Upper lobe of left lung (tissue), 6 donors: Measurements from ENCODE around the gene STAC. TPM values are rescaled to one million over a fixed set of nuclear protein-coding genes. Genes with fewer than 3 reads are reported as not detected.

Source experiments
- ATAC-seq, 2 donors: fragments of 200-7000 bp; cut with Tn5 transposase; one replicate each; pipeline ENCODE4 v1.9.1; 2022; ENCODE audit warnings: mild to moderate bottlenecking in 2 of 2, moderate library complexity in 2 of 2; ENCODE audit not compliant: low FRiP score in 2 of 2
- DNase-seq, 2 donors: peaks; one replicate each; pipeline ENCODE4 v3.0.0-alpha.2; 2019 to 2020
- H3K27ac ChIP-seq, 4 donors: fragments of 200-600 bp; sonication (generic); one replicate each; pipeline ENCODE4 v1.5.1; 2016 to 2019
- H3K27me3 ChIP-seq, 4 donors: fragments of 200-600 bp; sonication (generic); one replicate each; pipeline ENCODE4 v1.5.1; 2017 to 2019
- H3K36me3 ChIP-seq, 4 donors: fragments of 200-600 bp; sonication (generic); one replicate each; pipeline ENCODE4 v1.5.1; 2016 to 2019
- H3K4me1 ChIP-seq, 4 donors: fragments of 200-600 bp; sonication (generic); one replicate each; pipeline ENCODE4 v1.5.1; 2018 to 2019
- H3K4me3 ChIP-seq, 4 donors: fragments of 200-600 bp; sonication (generic); one replicate each; pipeline ENCODE4 v1.5.1; 2017 to 2019; ENCODE audit warnings: mild to moderate bottlenecking in 2 of 4, moderate library complexity in 1 of 4
- H3K9me3 ChIP-seq, 4 donors: fragments of 200-600 bp; sonication (generic); one replicate each; pipeline ENCODE4 v1.5.1; 2018 to 2019
- EP300 ChIP-seq, 4 donors: sonication (generic); formaldehyde crosslinking; IDR thresholded peaks; one replicate each; pipeline ENCODE4 v1.5.1; 2017; ENCODE audit warnings: antibody characterized with exemption in 4 of 4, control low read depth in 2 of 4
- POLR2A ChIP-seq, 4 donors: fragments of 450-650 bp; IDR thresholded peaks; one replicate each; pipeline ENCODE4 v1.5.1; 2016 to 2017; ENCODE audit warnings: antibody characterized with exemption in 4 of 4, mild to moderate bottlenecking in 2 of 4
- POLR2AphosphoS5 ChIP-seq, 2 donors: sonication (generic); formaldehyde crosslinking; IDR thresholded peaks; one replicate each; pipeline ENCODE4 v1.5.1; 2017; ENCODE audit warnings: antibody characterized with exemption in 2 of 2
- WGBS, 2 donors: methylation state at CpG; one replicate each; pipeline ENCODE4 v1.1.5; 2017 to 2018; 5-methylcytosine and 5-hydroxymethylcytosine counted together
- total RNA-seq, 6 donors: library from RNA; depleted of rRNA in 4 of 6; stranded (reverse); fragments of >200 nt in 4 of 6; gene quantifications; one replicate each; pipeline versions ENCODE4 v1.1.0 to v1.2.1, GENCODE V29; 2016 to 2021
- TF ChIP-seq, protein P1 (sequence below), 6 experiments: fragments of 450-650 bp in 4 of 6; fragments of 200-600 bp in 2 of 6; sonication (generic) in 2 of 6; IDR thresholded peaks; one replicate each; pipeline ENCODE4 v1.5.1; 2016 to 2019; ENCODE audit warnings: antibody characterized with exemption in 6 of 6
- donor health status: DM: no; HTN: no; CAD: no; lungs with moderate emphysema.
- donor health status: DM: no; HTN: yes; CAD: no; lungs with severe emphysema.

Gene STAC
- total RNA-seq, 6 donors from 2014 or later, result 11.5 to 31.2 (median 23.5) TPM

DNA sequence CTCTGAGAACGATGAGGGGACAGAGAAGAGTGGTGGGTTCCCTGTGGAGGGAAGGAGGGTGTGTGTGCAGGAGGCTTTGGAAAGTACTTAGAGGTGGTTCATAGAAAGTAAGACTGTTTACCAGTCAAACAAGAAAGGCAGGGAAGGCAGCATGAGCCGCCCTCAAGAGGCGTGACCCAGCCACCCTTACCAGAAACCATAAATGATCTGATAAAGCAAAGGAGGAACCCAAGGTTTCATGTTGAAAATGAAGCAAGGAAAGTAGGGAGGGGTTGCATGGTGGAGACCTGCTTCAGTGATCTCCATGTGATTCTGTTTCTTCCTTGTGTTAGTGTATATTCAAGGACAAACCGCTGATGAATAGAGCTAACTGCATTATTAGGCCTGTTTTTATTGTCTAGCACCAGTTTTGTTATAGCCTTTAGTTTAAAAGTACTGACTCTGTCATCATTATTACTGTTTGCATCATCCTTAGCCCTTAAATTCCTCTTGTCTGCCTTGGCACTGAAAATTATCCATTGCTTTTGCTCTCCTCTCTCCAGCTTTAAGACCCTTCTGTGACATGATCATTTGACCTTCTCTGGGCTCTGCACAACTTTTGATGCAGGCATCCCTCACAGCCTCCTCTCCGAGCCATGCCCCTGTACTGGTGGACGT is 96.1 kb downstream of the STAC start:
- Histone ChIP-seq H3K9me3 (no peaks in the 10 kb centered on the region), H3K4me3 (no peak overlapping the region), H3K36me3 (no peaks in the 10 kb centered on the region), H3K27ac (no peak overlapping the region), H3K27me3 (no peaks in the 10 kb centered on the region), H3K4me1 (no peaks in the 10 kb centered on the region)
- WGBS, 2 donors, result 60 to 61% methylated on average over 5 to 6 of the region's 6 CpGs
- DNase-seq (no peak), ATAC-seq (peak; percentile 28 to 53)
- TF ChIP-seq EP300 (IDR thresholded peaks at IDR 0.05), result no peak
- no peak for TF ChIP-seq POLR2A (IDR thresholded peaks at IDR 0.05)
- no peak for TF ChIP-seq POLR2AphosphoS5 (IDR thresholded peaks at IDR 0.05)

DNA sequence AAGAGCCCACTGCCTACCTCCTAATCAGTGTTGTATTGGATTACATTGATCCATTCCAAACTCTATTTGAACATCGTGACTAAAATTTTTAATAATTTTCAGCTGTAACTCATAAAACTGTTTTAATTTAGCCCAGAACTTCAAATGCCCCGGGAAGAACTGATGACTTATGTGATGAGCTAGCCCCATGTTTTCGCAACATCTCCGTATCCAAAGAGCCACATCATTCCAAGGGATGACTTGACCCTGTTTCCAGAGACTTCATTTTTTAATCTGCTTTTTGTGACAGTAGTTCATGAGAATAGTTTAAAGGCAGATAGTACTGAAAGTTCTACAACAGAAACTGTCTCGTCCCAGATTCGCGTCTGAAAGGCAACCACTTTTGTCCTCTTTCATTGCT is 97.4 kb downstream of the STAC start:
- TF ChIP-seq, protein P1, sequence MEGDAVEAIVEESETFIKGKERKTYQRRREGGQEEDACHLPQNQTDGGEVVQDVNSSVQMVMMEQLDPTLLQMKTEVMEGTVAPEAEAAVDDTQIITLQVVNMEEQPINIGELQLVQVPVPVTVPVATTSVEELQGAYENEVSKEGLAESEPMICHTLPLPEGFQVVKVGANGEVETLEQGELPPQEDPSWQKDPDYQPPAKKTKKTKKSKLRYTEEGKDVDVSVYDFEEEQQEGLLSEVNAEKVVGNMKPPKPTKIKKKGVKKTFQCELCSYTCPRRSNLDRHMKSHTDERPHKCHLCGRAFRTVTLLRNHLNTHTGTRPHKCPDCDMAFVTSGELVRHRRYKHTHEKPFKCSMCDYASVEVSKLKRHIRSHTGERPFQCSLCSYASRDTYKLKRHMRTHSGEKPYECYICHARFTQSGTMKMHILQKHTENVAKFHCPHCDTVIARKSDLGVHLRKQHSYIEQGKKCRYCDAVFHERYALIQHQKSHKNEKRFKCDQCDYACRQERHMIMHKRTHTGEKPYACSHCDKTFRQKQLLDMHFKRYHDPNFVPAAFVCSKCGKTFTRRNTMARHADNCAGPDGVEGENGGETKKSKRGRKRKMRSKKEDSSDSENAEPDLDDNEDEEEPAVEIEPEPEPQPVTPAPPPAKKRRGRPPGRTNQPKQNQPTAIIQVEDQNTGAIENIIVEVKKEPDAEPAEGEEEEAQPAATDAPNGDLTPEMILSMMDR (IDR thresholded peaks at IDR 0.05), result no peak
- TF ChIP-seq EP300 (IDR thresholded peaks at IDR 0.05) (no peak), POLR2A (IDR thresholded peaks at IDR 0.05) (no peak), POLR2AphosphoS5 (IDR thresholded peaks at IDR 0.05) (no peak)
- Histone ChIP-seq H3K9me3 (no peaks in the 10 kb centered on the region), H3K27me3 (no peaks in the 10 kb centered on the region), H3K4me1 (no peaks in the 10 kb centered on the region), H3K4me3 (no peak overlapping the region), H3K27ac (no peak overlapping the region), H3K36me3 (no peaks in the 10 kb centered on the region)
- no peak for DNase-seq
- 82 to 85% methylated on average over 7 of the region's 7 CpGs for WGBS, 2 donors
- ATAC-seq, result peak in 1 of 2 donors; percentile 79

DNA sequence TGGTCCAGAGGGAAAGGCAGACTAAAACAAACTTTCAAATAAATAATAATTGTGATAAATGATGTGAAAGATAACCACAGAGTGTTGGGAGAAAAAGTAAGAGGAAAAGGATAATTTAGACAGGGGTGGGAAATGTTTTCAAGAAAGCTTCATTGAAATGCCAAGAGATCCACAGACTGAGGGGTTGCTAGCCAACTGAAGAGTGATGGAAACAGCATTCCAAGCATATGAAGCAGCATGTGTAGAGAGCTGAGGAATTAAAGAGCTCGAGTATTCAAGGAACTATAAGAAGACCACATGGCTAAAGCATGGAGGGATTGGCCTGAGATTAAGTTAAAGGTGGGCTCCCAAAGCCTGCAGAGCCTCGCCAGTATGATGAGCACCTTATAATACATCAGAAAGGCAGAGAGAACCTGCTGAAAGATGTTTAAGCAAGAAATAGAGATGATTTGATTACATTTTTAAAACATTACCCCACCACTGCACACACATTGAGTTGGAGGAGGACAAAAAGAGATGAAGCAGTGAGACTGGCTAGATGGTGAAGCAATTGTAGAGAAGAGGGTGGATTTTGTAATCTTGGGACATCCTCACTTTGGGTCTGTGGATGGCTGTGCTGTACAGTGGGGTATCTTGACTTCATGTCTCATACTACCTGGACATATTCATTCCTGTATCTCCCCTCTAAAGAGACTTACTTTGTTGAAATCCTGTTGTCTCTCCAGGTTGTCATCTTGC is 100.8 kb downstream of the STAC start:
- H3K9me3 ChIP-seq, result no peaks in the 10 kb centered on the region
- DNase-seq (no peak), ATAC-seq (peak in 1 of 2 donors; percentile 67)
- no peaks in the 10 kb centered on the region for H3K36me3 ChIP-seq
- TF ChIP-seq POLR2AphosphoS5 (IDR thresholded peaks at IDR 0.05) (no peak), POLR2A (IDR thresholded peaks at IDR 0.05) (no peak), EP300 (IDR thresholded peaks at IDR 0.05) (no peak)
- TF ChIP-seq, protein P1 (IDR thresholded peaks at IDR 0.05), result no peak
- no peaks in the 10 kb centered on the region for H3K27me3 ChIP-seq
- no peak overlapping the region for H3K4me3 ChIP-seq
- no peak overlapping the region for H3K27ac ChIP-seq
- H3K4me1 ChIP-seq, result no peaks in the 10 kb centered on the region
- WGBS, 2 donors, result 49 to 63% methylated on average over 2 of the region's 2 CpGs

DNA sequence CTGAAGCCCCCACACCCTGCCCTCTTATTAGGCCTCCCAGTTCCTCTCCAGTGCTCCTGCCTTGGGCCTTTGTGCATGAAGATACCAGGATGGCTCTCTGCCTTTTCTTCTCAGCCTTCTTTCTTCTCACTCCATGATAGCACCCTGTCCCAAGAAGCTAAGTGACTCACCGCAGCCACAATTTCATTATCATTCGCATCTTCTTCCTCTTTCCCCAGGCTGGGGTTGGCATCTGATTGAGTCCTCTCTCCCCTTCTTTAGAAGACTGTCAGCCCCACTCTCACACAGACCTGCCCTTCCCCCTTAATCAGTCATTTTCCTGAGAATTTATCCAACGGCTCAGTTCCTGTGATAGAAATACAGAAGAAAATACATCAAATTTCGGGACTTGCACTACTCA is 102.0 kb downstream of the STAC start:
- DNase-seq (no peak), ATAC-seq (no peak)
- Histone ChIP-seq H3K36me3 (no peaks in the 10 kb centered on the region), H3K4me3 (no peak overlapping the region), H3K9me3 (no peaks in the 10 kb centered on the region), H3K4me1 (no peaks in the 10 kb centered on the region), H3K27ac (no peak overlapping the region), H3K27me3 (no peaks in the 10 kb centered on the region)
- 87 to 89% methylated on average over 4 of the region's 4 CpGs for WGBS, 2 donors
- TF ChIP-seq, protein P1 (IDR thresholded peaks at IDR 0.05), result no peak
- no peak for TF ChIP-seq EP300 (IDR thresholded peaks at IDR 0.05)
- no peak for TF ChIP-seq POLR2AphosphoS5 (IDR thresholded peaks at IDR 0.05)
- no peak for TF ChIP-seq POLR2A (IDR thresholded peaks at IDR 0.05)

DNA sequence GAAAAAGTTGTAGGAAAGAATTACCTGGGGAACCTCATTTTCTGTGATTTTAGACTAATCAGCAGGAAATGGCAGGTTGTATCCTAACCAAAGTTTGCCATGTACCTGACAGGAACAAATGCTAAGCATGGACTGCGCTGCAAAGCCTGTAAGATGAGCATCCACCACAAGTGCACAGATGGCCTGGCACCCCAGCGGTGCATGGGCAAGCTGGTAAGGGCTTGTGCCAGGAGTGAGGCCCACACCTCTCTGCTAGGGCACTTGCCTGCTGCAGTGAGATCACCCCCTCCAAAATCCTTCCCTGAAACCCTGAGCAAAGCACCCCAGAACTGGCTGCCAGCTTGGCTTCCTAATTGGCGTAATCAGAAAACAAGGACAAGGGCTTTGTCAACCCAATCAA is 102.6 kb downstream of the STAC start:
- no peak overlapping the region for H3K4me3 ChIP-seq
- DNase-seq, result peak in 1 of 2 donors; percentile 11
- no peaks in the 10 kb centered on the region for H3K4me1 ChIP-seq
- no peak overlapping the region for H3K27ac ChIP-seq
- 79 to 83% methylated on average over 3 of the region's 3 CpGs for WGBS, 2 donors
- H3K27me3 ChIP-seq, result no peaks in the 10 kb centered on the region
- no peaks in the 10 kb centered on the region for H3K9me3 ChIP-seq
- no peaks in the 10 kb centered on the region for H3K36me3 ChIP-seq
- TF ChIP-seq, protein P1 (IDR thresholded peaks at IDR 0.05), result no peak
- TF ChIP-seq POLR2AphosphoS5 (IDR thresholded peaks at IDR 0.05) (no peak), EP300 (IDR thresholded peaks at IDR 0.05) (no peak), POLR2A (IDR thresholded peaks at IDR 0.05) (no peak)
- ATAC-seq, result peak in 1 of 2 donors; percentile 35
